IPS DF 4.7 (cell line): ENCODE measurements around the gene CLCF1.

Source experiments
- DNase-seq: peaks from one replicate; pipeline ENCODE4 v3.0.0-alpha.2; 2013; ENCODE audit warnings: low spot score; ENCODE audit errors: extremely low read depth

The CLCF1 gene

DNA sequence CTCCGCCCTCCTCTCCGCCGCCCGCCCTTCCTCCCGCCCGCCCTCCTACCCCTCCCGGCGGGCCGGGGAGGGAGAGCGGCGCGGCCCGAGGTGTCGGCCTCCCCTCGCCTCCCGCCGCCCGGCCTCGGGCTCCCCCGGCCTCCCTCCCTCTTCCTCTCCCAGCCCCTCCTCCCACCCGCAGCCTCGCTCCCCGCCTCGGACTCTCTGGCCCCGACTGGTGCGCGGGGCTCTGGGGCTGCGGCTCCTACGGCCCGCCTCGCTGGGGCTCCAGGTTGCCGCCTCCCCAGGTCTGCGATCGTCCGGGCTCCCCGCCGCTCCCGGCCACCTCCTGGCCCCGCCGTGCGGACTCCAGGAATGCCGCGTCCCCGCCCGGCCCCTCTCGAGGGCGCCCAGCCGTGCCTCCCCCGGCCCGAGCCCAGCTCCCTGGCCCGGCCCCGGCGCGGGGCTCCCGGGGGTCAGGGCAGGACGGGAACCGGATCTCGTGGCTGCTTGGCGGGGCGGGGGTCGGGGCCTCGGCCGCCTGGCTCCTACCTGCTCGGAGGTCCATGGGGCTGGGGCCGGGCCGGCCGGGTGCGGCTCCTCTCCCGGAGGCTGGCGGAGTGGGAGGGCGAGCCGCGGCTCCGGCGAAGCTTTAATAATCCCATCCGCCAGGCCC lies at the start of gene CLCF1:
Gene CLCF1, minus strand, starts transcription at position 606 of the 655 bp plus-strand sequence. Its CDS starts 59 bp downstream, at position 547.
- no peak for DNase-seq

DNA sequence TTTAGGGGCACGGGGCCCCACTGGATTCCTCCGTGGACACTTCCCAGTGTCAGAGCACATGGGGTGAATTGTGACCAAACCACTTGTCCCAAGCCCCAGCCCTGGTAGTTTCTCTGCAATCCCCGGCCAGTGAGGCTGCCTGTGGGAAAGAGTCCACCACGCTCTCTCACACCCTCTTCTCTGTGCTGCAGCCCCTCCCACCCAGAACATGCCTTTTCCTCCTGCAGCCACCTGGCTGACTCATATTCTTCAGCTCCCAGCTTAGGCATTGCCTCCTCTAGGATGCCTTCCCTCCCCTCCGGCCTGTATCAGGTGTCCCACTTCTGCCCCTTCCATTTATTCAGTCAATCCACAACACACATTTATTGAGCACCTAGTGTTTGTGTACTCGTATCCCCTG lies 49.5 kb upstream of the CLCF1 start:
- DNase-seq = no peak

DNA sequence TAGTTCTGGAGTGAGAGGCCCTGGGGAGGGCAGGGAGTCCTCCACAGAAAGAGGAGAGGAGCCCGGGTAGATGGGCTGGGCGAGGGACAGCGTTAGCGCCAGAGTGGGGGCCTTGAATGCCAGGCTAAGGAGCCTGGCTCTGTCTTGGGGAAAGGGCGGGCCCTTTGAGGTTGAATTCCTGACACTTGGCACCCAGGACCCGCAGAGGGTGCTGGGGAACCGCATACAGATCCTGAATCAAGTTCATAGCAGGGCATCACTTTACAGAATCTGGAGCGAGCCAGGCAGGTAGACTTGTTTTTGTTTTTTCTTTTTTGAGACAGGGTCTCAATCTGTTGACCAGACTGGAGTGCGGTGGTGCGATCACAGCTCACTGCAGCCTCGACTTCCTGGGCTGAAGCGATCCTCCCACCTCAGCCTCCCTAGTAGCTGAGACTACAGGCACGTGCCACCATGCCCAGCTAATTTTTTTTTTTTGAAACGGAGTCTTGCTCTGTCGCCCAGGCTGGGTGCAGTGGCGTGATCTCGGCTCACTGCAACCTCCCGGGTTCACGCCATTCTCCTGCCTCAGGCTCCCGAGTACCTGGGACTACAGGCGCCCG lies 48.1 kb upstream of the CLCF1 start:
- no peak for DNase-seq

DNA sequence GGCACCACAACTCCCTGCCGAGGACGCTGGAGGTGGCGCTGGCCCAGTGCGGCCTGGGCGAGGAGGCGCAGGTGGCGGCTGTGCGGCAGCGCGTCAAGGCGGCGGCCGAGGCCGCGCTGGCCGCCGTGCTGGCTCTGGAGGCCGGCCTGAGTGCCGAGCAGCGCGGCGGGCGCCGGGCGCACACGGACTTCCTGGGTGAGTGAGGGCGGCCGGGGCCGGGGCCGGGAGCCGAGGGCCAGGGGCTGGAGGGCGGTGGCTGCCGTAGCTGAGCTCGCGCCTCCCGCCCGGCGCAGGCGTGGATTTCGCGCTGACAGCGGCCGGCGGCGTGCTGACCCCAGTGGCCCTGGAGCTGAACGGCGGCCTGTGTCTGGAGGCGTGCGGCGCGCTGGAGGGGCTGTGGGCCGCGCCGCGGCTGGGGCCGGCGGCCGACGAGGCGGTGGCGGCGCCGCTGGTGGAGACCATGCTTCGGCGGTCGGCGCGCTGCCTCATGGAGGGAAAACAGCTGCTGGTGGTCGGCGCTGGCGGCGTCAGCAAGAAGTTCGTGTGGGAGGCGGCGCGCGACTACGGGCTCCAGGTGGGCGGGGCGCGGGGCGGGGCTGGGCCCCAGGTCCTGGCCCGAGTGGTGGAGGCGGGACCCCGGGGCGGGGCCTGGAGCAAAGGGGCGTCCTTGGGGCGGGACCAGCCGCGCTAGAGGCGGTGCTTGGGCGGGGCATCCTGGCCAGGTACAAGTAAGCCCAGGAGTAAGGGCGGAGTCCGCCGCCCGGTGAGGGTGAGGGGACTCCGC lies 47.4 kb upstream of the CLCF1 start:
- DNase-seq = no peak

DNA sequence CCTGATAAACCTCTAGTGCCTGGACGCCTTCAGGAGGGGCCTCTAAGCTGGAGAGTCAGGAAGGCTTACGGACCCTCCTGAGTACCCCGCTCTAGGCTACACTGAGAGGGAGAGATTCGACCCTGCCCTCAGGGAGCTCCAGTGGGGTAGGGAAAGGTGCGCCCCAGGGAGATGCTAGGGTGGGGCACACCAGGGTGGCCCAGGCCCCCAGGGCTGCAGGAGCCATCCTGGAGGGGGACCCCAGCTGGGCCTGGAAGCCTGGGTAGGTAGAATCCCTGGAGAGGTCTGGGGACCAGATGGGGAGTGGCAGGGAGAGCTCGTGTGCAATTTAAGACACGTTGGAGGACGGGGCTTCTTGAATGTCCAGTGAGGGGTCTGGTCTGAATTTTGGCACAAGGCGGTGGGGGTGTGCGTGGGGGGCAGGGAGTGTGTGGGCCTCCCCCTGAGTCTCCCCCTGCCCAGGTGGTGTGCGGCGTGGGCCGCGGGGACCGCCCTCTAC lies 46.8 kb upstream of the CLCF1 start:
- no peak for DNase-seq

DNA sequence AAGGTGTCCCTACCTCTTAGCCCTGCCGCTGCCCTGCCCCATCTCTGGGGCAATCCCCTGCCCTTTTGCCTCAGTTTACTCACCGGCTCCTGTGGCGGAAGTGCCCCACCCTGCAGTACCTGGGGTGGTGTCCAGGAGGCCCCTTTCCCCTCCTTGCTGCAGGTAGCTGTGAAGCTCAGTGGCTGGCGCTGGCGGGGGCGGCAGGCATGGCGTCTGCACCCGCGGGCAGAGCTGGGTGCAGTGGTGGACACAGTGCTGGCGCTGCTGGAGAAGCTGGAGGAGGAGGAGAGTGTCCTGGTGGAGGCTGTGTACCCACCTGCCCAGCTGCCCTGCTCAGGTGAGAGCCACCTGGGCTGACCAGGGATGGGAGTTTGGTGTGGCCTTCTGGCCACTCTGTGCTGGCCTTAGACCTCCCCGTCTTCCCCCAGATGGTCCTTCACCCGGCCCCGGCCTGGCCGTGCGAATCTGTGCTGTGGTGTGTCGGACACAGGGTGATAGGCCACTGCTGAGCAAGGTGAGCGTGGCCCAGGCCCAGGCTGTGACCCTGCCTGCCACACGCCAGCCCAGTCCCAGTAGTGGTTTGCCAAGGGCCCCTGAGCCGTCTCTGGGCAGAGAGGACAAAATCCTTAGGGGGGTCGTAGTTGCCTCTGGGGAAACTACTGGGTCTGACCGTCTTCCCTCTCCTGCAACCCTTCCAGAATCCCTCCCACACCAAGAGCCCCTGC lies 46.1 kb upstream of the CLCF1 start:
- no peak for DNase-seq

DNA sequence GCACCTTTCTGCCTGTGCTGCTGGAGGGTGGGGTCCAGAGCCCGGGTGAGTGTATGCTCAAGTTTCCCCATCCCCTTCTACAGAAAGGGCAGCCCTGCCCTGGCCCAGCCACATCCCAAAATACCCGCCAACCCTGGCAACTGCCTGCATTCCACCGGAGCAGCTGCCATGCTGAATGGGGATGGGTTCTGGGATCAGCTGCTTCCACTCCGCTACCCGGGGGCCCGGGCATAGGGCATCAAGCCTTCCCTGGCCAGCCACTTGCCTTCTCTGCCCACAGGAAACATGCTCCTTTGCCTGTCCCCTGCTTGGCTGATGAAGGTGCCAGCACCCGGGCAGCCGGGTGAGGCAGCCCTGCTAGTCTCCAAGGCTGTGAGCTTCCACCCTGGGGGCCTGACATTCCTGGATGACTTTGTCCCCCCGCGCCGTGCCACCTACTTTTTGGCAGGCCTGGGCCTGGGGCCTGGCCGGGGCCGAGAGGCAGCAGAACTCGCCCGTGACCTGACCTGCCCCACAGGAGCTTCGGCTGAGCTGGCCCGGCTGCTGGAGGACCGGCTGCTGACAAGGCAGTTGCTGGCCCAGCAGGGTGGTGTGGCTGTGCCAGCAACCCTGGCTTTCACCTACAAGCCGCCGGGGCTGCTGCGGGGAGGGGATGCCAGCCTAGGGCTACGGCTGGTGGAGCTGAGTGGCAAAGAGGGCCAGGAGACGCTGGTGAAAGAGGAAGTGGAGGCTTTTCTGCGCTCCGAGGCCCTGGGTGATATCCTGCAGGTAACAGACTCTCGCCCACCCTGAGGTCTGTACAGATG lies 45.3 kb upstream of the CLCF1 start:
- no peak for DNase-seq

DNA sequence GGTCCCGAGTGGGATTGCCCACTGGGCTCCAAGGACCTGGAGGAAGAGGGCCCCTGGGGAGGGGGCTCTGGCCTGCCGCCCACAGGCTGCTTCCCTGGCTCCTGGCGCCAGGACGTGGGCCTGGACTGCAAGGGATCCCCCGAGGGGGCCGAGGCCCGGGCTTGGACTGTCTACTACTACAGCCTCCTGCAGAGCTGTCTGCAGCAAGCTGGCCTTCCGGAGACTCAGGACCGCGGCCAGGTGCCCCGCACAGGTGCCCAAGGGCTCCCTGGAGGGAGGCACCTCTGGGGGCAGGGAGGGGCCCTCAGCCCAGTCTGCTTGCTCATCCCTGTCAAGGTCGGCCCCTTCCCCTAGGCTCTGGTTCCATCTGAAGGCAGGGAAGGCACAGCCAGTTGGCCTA lies 44.0 kb upstream of the CLCF1 start:
- DNase-seq = no peak

DNA sequence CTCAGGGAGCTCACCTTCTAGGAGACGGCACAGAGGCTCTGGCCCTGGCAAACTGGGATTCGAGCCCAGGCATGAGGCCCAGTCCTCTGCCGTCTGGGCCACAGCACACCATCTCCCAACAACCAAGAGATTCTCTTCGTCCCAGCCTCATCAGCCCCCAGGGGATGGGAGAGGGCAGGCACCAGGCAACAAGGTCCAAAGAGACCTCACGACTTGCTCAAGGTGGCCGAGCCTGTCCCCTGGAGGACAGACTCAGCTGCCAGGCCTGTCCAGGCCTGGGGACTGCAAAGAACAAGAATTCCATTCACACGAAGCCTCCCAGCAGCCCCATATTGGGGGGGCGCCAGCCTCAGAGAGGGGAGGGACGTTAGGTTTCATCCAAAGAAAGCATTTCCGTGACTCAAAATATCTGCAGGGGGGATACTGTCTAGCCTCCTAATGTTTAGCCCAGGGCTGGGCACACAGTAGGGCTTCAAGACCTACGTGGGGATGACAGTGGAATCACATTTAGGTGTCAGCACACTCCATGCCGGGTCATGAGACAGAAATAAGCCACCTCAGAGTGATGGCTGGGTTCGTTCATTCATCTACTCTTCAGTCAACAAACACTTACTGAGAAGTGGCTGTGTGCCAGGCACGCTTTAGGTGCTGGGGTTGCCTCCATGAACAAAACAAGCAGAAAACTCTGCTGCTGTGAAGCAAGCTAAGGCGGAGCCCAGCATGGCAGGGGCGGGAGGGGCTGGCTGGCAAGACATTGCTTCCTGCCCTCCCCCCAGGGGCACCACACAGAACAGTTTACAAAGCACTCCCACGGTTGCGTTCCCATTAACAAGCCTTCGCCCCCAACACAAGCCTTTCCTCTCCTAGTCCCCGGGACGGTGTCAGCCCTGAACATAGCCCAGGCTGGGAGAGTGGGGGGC lies 43.3 kb upstream of the CLCF1 start:
- no peak for DNase-seq

DNA sequence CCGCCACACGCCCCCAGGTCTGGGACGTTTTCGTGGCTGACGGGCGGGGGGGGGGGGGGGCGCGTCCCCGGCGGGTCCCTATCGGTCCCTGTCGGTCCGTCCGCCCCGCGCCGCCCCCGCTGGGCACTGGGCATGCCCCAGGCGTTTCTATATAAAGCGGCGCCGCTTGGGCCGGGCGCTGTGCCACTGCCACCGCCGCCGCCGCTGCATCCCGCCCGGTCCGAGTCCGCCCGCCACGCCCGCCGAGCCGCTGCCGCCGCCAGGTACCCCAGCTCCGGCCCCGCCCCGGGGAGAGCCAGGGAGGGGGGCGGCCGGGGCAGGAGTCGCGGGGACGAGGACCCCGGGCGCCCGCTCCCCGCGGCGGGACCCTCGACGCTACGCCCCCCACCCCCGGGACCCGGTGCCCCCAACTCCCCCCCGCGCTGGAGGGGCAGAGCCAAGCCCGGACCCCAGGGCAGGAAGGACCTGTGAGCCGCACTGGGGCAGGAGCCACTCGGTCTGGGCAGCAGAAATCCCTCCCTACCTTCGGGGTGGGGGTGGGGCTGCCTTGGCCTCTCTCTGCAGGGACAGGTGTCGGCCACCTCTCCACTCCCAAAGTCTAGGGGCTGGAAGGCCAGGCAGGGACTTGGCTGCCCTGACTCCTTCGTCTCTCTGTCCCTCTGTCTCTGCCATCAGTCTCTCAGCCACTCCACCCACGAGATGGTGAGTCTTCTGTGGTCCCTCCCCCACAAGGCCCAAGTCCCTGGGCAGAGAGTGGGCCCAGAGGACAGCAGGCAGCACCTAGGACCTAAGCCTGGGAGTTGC lies 42.3 kb upstream of the CLCF1 start, which contains the start of gene CARNS1:
Gene CARNS1, plus strand, starts transcription at position 178 of the 804 bp plus-strand sequence. Its CDS starts 522 bp downstream, at position 700.
- DNase-seq = no peak

DNA sequence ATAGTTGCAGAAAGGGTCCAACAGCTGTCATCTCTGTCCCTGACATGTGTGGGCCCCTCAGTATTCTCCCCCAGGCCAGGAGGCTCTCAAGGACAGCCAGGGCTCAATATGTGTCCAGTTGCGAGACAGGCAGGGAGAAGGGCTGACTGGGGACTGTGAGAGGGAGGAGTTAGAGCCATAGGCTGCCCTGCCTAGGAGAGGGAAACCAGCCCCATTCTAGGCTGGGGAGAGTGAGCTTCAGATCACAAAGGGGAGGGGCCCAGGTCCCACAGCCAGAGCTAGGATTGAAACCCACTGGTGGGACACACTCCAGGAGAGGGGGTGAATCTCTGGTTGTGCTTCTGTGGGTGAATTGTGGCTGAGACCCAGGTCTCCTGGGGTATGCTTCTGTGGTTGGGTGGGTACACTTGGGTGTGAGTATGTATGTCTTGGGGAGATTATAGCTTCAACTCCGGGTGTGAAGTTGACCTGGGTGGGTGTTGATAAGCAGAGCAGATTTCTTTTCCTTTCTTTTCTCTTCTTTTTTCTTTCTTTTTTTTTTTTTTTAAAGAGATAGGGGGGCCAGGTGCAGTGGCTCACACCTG lies 40.0 kb upstream of the CLCF1 start:
- DNase-seq = no peak

DNA sequence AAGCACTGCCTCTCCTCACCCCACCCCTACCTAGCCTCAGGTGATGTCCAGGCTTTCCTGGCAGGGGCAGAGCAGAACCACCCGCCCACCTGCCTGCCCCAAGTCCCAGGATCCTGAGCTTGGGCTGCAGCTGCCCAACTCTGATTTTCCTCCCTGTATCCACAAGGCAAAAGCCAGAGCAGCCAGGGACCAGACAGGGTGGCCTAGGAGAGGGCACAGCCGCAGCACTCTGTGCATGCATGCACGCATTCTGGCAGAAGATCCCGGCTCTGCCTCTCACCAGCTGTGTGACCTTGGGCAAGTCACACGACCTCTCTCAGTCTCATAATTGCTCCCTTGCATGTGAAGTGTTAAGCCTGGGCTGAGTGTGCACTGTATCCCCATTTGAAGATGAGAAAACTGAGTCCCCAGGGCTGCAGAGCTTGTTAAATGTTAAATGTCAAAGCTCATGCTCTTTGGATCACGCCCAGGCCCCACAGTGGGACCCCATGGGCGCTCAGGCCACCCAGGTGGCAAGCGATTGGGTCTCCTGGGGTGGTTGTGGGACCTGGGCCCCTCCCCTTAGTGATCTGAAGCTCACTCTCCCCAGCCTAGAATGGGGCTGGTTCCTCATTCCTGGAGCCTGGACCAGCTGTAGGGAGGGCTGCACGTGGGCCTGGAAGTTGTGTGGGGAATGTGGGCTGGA lies 39.2 kb upstream of the CLCF1 start:
- no peak for DNase-seq

DNA sequence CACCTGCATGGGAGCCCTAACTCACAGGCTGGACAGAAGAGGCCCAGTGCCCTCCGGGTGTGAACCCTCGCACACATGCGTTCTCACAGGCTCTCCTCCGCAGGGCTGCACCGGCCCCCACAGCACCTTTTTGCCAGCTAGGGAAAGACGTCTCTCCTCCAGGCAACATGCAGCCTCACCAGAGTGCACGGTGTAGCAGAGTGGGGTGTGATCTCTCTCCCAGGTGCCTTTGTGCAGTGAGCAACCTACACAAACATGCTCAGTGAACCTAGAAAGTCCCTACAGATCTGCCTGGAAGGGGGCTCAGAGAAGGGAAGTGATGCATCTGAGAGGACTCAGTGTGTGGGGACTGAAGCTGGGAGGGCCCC lies 38.4 kb upstream of the CLCF1 start:
- DNase-seq = no peak

DNA sequence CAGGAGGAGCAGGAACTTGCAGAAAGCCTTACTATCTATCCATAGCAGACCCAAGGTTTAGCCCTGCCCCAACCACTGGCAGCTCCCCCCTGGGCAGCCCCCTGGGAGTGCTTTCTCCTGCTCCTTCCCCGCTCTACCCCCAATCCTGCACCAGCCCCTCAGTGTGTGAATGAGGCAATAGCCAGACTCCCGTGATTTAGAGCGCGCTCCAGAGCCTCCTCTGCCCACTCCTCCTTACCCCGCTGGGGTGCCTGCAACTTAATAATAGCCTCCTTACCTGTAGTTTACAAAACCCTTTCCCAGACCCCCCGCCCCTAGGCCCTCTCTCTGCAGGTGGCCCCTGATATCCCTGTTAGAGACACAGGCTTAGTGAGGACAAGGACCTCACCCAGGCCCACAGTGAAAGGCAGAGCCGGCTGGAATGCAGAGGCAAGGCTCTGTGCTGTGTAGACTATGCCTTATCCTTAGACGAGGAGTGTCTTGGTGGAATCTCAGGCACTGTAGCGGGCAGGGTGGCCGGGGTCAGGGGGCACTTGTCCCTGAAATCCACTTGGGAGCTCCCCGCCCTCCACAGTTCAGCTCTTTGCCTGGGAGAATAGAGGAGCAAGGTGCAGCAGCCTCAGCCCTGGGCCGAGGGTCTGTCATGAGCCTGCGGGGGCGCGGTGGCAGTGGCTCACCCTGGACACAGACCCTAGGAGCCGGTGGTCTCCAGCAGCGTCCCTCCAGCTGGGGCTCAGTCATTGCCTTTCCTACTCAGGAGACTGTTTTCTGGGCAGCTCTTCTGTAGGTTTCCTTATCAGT lies 37.8 kb upstream of the CLCF1 start:
- no peak for DNase-seq

DNA sequence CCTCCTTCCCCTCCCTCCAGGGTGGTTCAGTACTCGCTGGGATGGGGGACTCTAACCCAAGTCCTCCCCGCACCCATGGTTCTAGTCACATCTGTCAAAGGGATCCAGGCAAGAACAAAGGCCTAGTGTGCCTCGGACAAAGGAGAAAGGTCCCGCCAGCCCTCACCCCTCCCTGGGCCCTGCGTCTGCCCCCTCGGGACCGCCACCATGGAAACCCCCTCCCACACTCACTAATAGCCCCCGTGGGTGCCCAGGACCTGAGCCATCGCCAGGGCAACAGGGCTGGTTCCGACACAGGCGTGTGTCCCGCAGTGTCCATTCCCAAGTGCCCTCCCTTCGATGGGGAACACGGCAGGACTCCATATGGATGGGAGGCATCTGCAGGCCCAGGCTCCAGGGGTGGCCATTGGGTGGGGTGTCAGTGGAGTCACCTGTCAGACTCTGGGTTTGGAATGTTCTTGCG lies 37.0 kb upstream of the CLCF1 start:
- DNase-seq = no peak

DNA sequence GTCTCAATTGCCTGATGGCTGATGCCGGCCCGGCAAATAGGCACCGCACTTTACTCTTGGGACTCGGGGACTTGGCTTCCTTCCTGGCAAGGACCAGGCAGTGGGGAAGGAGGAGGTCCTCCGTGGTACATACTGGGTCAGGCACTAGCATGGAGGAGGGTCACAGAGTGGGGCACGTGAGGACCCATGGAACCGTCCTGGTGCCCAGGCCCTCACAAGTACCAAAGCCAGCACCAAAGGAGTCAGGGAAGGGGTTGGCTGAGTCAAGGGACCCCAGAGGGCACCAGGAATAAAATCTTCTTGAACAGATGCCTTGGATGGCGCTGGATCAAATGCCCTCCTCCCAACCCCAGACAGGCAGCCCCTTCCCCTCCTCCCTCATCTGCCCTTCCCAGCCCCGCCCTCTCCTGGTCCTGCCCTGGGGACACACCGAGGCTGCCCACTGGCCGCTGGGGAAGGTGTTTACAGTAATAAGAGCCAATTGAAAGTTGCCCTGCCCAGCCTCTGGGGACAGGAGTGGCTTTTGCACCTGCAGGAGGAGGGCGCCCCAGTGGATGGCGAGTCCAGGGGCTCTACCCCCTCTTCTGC lies 36.5 kb upstream of the CLCF1 start:
- no peak for DNase-seq

DNA sequence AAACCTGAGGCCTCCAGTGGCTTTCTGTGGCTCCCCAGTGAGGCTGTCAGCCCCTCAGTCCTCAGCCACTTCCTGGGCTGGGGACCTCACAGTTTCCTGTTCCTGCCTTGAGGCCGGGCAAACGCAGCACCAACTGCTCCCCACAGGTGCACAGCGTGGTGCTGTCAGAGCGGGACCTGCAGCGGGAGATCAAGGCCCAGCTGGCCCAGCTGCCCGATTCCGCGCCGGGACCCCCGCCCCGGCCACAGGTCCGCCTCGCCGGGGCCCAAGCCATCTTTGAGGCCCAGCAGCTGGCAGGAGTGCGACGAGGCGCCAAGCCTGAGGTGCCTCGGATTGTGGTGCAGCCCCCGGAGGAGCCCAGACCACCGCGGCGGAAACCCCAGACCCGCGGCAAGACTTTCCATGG lies 35.9 kb upstream of the CLCF1 start:
- DNase-seq = no peak
